Stimulated activated memory B cell treated with anti-CD40 and anti-IgM and Interleukin-4, amounts not matched to agents 10 μg/mL and 1 μg/mL and 100 μg/mL, for 72 hours (primary cell): ENCODE data around the gene NAV2.
"Not testable (repeated sequence)": the region's sequence is repeated elsewhere in the genome, so short reads cannot be mapped to it uniquely, and the experiment has no call there.

Experiments
- ATAC-seq: fragments of 150-1000 bp; cut with Tn5 transposase; 2 replicates; pipeline ENCODE4 v1.10.0; 2021
- H3K27ac Mint-ChIP-seq: one replicate; pipeline ENCODE4 v1.8.0; 2022; ENCODE audit warnings: mild to moderate bottlenecking, mixed read lengths
- H3K27me3 Mint-ChIP-seq: one replicate; pipeline ENCODE4 v1.8.0; 2022; ENCODE audit warnings: mixed read lengths
- H3K36me3 Mint-ChIP-seq: one replicate; pipeline ENCODE4 v1.8.0; 2022; ENCODE audit warnings: mixed read lengths
- H3K4me1 Mint-ChIP-seq: one replicate; pipeline ENCODE4 v1.8.0; 2022; ENCODE audit warnings: mixed read lengths
- H3K4me3 Mint-ChIP-seq: one replicate; pipeline ENCODE4 v1.8.0; 2022; ENCODE audit warnings: mild to moderate bottlenecking, moderate library complexity, mixed read lengths
- H3K9me3 Mint-ChIP-seq: one replicate; pipeline ENCODE4 v1.8.0; 2022; ENCODE audit warnings: mixed read lengths

Gene NAV2

DNA sequence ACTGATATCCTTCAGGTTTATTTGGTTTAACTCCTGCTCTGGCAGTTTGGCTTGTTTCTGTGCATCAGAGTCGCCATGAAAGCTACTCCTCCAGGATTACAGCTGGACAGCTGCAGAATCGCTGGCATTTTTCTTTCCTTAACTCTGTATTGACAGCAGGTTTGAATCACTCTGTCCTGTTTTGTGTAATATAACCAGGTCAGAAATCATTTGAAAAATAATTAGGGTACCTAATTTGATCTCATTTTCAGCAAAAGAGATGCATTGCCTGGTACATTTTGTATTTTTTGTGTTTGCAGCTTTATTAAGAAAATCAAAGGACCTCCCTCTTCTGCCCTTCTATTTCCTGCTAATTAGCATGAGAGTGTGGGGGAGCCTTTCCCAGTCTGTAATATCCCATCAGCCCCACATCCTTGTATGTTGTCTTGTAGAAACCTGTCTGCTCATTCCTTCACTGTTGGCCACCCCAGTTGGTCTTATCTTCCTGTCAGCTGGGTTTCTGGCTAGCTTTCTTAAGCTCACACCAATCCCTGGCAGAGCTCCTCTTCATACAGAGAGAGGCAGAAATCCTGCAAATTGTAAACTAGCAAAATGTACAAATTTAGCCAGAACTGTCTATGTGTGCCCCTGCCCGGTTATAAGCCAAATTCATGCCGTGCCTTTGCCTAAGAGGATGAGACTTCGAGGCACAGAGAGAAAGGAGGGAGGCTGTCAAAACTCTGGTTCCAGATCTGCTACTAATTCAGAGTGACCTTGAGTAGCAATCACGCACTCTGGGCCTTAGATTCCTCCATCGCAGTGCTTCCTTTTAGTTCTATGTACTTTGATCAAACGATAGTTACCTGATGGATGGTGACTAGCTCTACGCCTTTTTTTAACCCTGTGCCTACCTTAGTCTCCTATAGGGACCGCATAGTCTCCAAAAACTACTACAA lies 200.6 kb downstream of the NAV2 start:
- no peak overlapping the region for H3K4me3 Mint-ChIP-seq
- H3K36me3 Mint-ChIP-seq, result no peaks in the 10 kb centered on the region
- no peaks in the 10 kb centered on the region for H3K4me1 Mint-ChIP-seq
- H3K27me3 Mint-ChIP-seq, result peaks cover 9% of the 10 kb centered on the region
- H3K27ac Mint-ChIP-seq, result no peak overlapping the region
- no peaks in the 10 kb centered on the region for H3K9me3 Mint-ChIP-seq
- ATAC-seq, result no peak

DNA sequence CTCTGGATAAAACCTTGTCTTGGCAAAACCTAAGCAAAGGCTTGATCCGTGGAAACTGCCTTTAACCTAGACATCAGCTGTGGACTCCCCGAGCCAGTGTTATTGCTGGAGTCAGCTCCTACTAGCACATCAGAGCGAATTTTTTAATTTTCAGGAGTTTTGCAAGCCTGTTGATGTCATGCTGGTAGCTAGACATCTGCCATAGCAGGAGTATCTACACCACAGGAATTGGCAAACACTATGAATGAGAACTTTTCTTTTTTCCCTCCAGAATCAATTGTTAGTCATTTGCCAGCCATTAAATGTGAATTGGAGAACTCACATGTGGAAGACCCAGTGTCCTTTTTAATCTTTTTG lies 201.2 kb downstream of the NAV2 start:
- Mint-ChIP-seq H3K9me3 (no peaks in the 10 kb centered on the region), H3K4me3 (no peak overlapping the region), H3K27me3 (peaks cover 15% of the 10 kb centered on the region), H3K36me3 (no peaks in the 10 kb centered on the region), H3K4me1 (no peaks in the 10 kb centered on the region), H3K27ac (no peak overlapping the region)
- ATAC-seq, result no peak

DNA sequence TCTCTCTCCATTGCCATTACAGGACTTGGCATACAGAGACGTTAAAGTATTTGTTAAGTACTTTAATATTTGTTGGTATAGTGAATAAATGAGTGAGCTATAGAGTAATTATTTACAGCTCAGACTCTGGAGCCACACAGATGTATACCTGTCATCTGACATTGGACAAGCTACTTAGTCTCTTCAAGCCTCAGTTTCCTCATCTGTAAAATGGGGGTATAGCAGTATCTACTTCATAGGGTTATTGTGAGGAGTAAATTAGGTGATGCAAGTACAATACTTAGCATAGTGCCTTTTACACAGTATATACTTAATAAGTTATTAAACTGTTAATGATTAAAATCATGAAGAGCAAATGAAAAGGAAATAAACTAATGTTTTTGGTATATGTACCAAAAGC lies 203.2 kb downstream of the NAV2 start:
- Mint-ChIP-seq H3K9me3 (no peaks in the 10 kb centered on the region), H3K4me3 (no peak overlapping the region), H3K4me1 (no peaks in the 10 kb centered on the region), H3K27ac (no peak overlapping the region), H3K27me3 (peaks cover 24% of the 10 kb centered on the region), H3K36me3 (no peaks in the 10 kb centered on the region)
- no peak for ATAC-seq

DNA sequence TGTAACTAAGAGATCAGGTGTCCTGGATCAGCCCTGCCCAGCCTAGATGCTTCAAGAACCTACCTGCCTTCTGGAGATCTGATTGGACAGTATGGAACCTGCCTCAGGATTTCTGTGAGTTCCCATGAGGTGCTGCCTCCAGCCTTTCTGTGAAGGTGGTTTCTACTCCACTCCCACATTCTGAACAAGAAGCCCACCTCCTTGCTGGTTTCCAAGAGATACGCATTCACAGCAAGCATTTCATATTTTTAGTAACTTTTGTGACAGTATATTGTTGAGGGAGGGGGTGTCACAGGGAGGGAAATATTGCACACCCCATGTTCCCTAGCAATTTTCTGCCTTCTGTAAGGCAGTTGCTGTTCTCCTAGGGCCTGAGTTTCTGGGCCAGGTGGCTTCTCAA lies 204.4 kb downstream of the NAV2 start:
- peaks cover 24% of the 10 kb centered on the region for H3K27me3 Mint-ChIP-seq
- H3K4me1 Mint-ChIP-seq, result no peaks in the 10 kb centered on the region
- H3K9me3 Mint-ChIP-seq, result no peaks in the 10 kb centered on the region

GRCh38 chr11:19918302-19919049 lies 205.8 kb downstream of the NAV2 start:
- Mint-ChIP-seq H3K4me1 (no peaks in the 10 kb centered on the region), H3K36me3 (no peaks in the 10 kb centered on the region), H3K27me3 (peaks cover 24% of the 10 kb centered on the region), H3K27ac (no peak overlapping the region), H3K4me3 (no peak overlapping the region), H3K9me3 (no peaks in the 10 kb centered on the region)
- ATAC-seq, result no peak

More for the DNA sequence above, 204.4 kb downstream of the NAV2 start:
- no peak overlapping the region for H3K4me3 Mint-ChIP-seq
- H3K27ac Mint-ChIP-seq, result no peak overlapping the region
- ATAC-seq, result no peak
- no peaks in the 10 kb centered on the region for H3K36me3 Mint-ChIP-seq

- Mint-ChIP-seq H3K27me3 (peaks cover 24% of the 10 kb centered on the region), H3K4me1 (no peaks in the 10 kb centered on the region), H3K9me3 (no peaks in the 10 kb centered on the region), H3K27ac (no peak overlapping the region), H3K4me3 (no peak overlapping the region), H3K36me3 (no peaks in the 10 kb centered on the region)
- no peak for ATAC-seq
Observed at GRCh38 chr11:19919050-19919561, 206.5 kb downstream of the NAV2 start.

DNA sequence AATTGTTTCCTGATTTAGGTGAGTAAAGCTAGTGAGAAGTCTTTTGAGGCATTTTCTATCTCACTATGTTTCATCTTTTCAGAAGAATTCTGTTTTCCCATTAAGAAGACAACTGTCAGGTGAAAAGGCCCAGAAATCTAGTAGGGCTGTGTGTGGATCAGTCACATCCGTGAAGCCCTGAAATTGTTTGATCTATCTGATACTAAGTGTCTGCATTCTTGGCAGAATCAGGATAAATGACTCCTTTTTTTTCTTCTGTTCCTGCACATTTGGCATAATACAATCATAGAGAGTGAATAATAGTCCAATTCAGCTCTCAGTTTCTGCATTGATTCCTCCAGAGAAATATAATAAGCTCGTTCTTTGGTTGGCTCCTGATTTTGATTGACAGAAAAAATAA lies 208.3 kb downstream of the NAV2 start:
- Mint-ChIP-seq H3K4me1 (no peaks in the 10 kb centered on the region), H3K9me3 (no peaks in the 10 kb centered on the region), H3K36me3 (no peaks in the 10 kb centered on the region), H3K27me3 (peaks cover 24% of the 10 kb centered on the region), H3K27ac (no peak overlapping the region), H3K4me3 (no peak overlapping the region)
- ATAC-seq, result no peak

DNA sequence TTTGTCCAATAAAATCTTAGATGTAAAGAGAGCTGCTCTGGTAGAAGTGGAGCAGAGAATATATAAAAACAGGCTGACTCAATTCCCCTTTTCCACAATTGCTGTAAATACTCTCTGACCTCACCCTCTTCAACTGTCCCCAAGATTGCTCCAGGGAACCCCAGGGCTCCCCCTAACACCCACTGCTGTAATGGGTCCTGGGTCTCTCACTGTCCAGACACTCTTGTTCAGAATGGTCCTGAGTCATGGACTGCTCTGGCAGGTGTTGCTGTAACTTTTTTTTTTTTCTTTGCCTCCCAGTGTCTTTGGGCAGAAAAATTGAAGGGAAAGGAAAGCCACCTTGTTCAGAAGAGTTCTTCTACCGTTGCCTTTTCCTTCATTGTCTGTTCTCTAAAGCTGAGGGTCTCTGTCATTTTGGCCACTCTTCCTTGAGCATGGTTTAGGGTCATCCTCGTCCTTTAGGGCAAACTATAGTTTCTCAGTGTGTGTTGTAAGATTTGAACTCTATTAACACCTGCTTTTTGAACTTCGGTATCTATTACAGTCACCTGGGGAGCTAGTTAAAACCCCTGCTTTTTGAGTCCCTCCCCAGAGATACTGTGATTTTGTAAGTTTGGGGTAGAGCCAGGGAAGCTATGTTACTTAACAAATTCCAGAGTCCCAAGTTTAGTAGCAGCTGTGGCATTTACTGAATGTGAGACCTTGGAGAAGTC lies 209.5 kb downstream of the NAV2 start:
- no peaks in the 10 kb centered on the region for H3K4me1 Mint-ChIP-seq
- ATAC-seq, result no peak
- no peak overlapping the region for H3K4me3 Mint-ChIP-seq
- no peak overlapping the region for H3K27ac Mint-ChIP-seq
- H3K36me3 Mint-ChIP-seq, result no peaks in the 10 kb centered on the region
- H3K9me3 Mint-ChIP-seq, result no peaks in the 10 kb centered on the region
- peaks cover 24% of the 10 kb centered on the region for H3K27me3 Mint-ChIP-seq

DNA sequence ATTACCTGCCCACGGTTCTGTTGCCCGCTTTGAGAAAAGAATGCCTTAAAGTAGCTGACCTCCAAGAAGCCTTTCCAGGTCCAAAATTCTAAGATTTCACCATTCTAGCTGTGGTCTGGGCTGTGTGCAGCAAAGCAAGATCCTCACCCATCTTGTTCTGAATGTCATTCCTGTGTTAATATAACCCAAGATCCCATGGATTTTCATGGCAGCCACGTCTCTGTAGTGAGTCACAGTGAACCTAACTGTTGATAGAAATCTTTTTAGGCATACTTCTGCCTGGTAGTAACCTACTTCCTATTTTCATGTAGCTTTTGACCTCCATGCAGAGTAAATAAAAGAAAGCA lies 210.0 kb downstream of the NAV2 start:
- H3K27me3 Mint-ChIP-seq, result peaks cover 22% of the 10 kb centered on the region
- H3K36me3 Mint-ChIP-seq, result no peaks in the 10 kb centered on the region
- H3K4me3 Mint-ChIP-seq, result no peak overlapping the region
- no peak for ATAC-seq
- H3K27ac Mint-ChIP-seq, result no peak overlapping the region
- no peaks in the 10 kb centered on the region for H3K9me3 Mint-ChIP-seq
- no peaks in the 10 kb centered on the region for H3K4me1 Mint-ChIP-seq

- no peaks in the 10 kb centered on the region for H3K4me1 Mint-ChIP-seq
- no peaks in the 10 kb centered on the region for H3K36me3 Mint-ChIP-seq
- H3K9me3 Mint-ChIP-seq, result no peaks in the 10 kb centered on the region
- ATAC-seq, result no peak
- H3K4me3 Mint-ChIP-seq, result no peak overlapping the region
- peaks cover 12% of the 10 kb centered on the region for H3K27me3 Mint-ChIP-seq
- H3K27ac Mint-ChIP-seq, result no peak overlapping the region
Observed at GRCh38 chr11:19923626-19924025, 211.0 kb downstream of the NAV2 start.

DNA sequence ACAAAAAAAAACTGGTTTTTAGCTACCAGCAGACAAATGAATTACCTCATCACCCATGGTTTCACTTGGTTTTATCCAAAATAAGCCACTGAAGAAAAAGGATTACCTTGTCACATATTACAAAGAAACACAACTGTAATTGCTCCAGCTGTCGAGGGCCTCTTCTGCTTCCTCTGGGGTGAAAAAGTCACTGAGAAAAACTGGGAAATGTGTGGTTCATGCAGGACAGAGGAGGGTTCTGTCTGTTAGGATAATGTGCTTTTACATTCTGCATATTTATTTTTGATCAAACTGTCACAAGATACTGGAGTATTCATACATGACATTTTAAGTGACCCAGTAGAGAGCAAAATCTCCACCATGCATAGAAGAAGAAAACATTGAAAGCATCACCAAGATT lies 211.7 kb downstream of the NAV2 start:
- Mint-ChIP-seq H3K4me3 (no peak overlapping the region), H3K27ac (no peak overlapping the region), H3K4me1 (no peaks in the 10 kb centered on the region), H3K36me3 (no peaks in the 10 kb centered on the region), H3K27me3 (peaks cover 5% of the 10 kb centered on the region), H3K9me3 (no peaks in the 10 kb centered on the region)
- no peak for ATAC-seq

- no peaks in the 10 kb centered on the region for H3K4me1 Mint-ChIP-seq
- peaks cover 1% of the 10 kb centered on the region for H3K27me3 Mint-ChIP-seq
- no peak overlapping the region for H3K4me3 Mint-ChIP-seq
- H3K9me3 Mint-ChIP-seq, result no peaks in the 10 kb centered on the region
- ATAC-seq, result no peak
- H3K36me3 Mint-ChIP-seq, result no peaks in the 10 kb centered on the region
- no peak overlapping the region for H3K27ac Mint-ChIP-seq
Observed at GRCh38 chr11:19924716-19925115, 212.1 kb downstream of the NAV2 start.

- not testable (repeated sequence) for H3K4me3 Mint-ChIP-seq, H3K36me3 Mint-ChIP-seq, ATAC-seq, H3K27me3 Mint-ChIP-seq, H3K4me1 Mint-ChIP-seq, H3K9me3 Mint-ChIP-seq, H3K27ac Mint-ChIP-seq
Observed at GRCh38 chr11:19927403-19927802, 214.8 kb downstream of the NAV2 start.

DNA sequence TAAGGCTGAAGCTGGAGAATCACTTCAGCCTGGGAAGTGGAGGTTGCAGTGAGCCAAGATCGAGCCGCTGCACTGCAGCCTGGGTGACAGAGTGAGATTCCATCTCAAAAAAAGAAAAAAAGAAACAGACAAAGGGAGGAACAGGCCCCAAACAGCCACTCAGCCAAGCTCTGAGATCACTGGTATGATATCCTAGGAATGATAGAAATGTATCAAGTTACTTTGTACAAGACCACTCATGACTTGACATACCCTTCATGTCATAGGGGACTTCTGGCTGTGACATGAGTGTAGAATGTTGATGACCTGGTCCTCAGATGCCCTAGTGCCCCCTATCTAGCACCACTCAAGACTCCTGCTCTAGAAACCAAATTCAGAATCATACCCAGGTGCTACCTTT lies 216.5 kb downstream of the NAV2 start:
- H3K27ac Mint-ChIP-seq, result no peak overlapping the region
- no peaks in the 10 kb centered on the region for H3K9me3 Mint-ChIP-seq
- H3K4me3 Mint-ChIP-seq, result no peak overlapping the region
- ATAC-seq, result no peak
- no peaks in the 10 kb centered on the region for H3K4me1 Mint-ChIP-seq
- no peaks in the 10 kb centered on the region for H3K36me3 Mint-ChIP-seq
- peaks cover 18% of the 10 kb centered on the region for H3K27me3 Mint-ChIP-seq

DNA sequence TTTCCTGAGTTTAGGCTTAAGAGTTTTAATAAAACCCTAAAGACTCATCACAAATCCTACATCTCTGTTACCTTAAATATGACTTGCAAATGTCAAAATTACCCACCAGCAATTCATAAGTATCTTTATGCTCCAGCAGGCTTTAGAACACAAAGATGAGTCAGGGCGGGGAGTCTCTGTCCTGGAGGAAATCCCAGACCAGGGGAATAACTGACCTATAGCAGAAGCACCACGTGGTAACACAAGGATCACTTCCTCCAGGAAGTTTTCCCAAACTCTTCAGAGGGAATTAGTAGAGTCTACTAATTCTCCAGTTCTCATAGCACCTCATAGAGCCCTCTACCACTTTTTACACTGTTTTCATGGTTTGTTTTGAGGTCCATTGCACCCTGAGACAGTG lies 217.0 kb downstream of the NAV2 start:
- Mint-ChIP-seq H3K4me3 (no peak overlapping the region), H3K4me1 (no peaks in the 10 kb centered on the region), H3K36me3 (no peaks in the 10 kb centered on the region), H3K27me3 (peaks cover 18% of the 10 kb centered on the region), H3K9me3 (no peaks in the 10 kb centered on the region), H3K27ac (no peak overlapping the region)
- ATAC-seq, result no peak
